B cell (primary cell): ENCODE measurements around the gene DCUN1D2.

ENCODE experiments used
- EZH2 ChIP-seq: IDR thresholded peaks from 2 replicates; pipeline ENCODE4 v1.6.1; 2012; ENCODE audit warnings: borderline replicate concordance, low read depth, mild to moderate bottlenecking, moderate library complexity, low read length; ENCODE audit not compliant: insufficient read depth, poor library complexity, severe bottlenecking
- TF ChIP-seq, protein P1 (sequence below): fragments of 200-600 bp; IDR thresholded peaks from one replicate; pipeline ENCODE4 v1.8.0; 2022; ENCODE audit warnings: antibody characterized with exemption, mild to moderate bottlenecking

DNA sequence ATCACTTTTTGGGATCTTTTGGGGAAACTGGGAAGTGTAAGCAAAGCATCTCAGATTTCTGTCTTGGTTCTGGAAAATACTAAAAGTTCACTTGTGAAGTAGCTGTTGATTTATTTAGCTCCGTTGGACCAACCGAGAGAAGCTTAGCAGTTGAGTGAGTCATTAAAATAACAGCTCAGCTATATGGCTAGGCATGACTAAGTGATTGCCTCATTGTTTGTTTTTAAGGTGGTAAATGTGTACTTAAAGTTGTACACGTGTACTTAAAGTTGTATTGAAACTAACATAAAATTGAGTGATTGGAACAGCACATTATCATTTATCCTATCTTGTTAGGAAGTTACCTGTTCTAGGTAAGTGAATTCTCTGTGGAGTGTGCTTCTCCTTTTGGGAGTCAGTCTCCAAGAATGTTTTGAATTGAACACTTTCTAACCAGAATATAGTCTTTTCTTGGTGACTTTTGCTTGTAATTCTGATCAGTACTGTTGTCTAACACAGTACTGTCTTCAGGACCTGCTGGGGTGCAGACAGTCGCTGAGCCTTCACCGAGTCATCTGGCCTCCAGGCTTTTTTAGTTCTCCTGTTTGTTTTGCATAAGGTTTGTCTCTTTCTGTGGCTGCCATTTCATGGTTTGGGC lies 2.9 kb upstream of the DCUN1D2 start:
- TF ChIP-seq, protein P1, sequence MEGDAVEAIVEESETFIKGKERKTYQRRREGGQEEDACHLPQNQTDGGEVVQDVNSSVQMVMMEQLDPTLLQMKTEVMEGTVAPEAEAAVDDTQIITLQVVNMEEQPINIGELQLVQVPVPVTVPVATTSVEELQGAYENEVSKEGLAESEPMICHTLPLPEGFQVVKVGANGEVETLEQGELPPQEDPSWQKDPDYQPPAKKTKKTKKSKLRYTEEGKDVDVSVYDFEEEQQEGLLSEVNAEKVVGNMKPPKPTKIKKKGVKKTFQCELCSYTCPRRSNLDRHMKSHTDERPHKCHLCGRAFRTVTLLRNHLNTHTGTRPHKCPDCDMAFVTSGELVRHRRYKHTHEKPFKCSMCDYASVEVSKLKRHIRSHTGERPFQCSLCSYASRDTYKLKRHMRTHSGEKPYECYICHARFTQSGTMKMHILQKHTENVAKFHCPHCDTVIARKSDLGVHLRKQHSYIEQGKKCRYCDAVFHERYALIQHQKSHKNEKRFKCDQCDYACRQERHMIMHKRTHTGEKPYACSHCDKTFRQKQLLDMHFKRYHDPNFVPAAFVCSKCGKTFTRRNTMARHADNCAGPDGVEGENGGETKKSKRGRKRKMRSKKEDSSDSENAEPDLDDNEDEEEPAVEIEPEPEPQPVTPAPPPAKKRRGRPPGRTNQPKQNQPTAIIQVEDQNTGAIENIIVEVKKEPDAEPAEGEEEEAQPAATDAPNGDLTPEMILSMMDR = no peak
- TF ChIP-seq EZH2 = no peak
